K562 (cell line): ENCODE measurements around the gene THAP4. TPM values are rescaled to one million over a fixed set of nuclear protein-coding genes. Genes with fewer than 3 reads are reported as not detected.

Experiments used
- CREM ChIP-seq: IDR thresholded peaks from 2 replicates; pipeline ENCODE4 v1.6.1; 2014; ENCODE audit warnings: antibody characterized with exemption, low read depth
- DIDO1 ChIP-seq: fragments of 450-650 bp; IDR thresholded peaks from 2 replicates; pipeline ENCODE4 v1.6.1; 2016; ENCODE audit warnings: low read depth, missing biosample characterization, missing genetic modification characterization
- FOSL1 ChIP-seq: fragments of 200-800 bp; sonication (Bioruptor generic); conservative IDR thresholded peaks from 2 replicates; pipeline ENCODE4 v1.6.1; 2016; ENCODE audit warnings: missing genetic modification characterization, missing compliant biosample characterization
- HDAC1 ChIP-seq, 2 experiments: fragments of 450-650 bp; IDR thresholded peaks; 2 replicates each; pipeline ENCODE4 v1.6.1; 2016 to 2017; ENCODE audit warnings: inconsistent platforms in 1 of 2, mild to moderate bottlenecking in 1 of 2, moderate library complexity in 1 of 2
- KAT8 ChIP-seq: fragments of 450-650 bp; IDR thresholded peaks from 2 replicates; pipeline ENCODE4 v1.6.1; 2016; ENCODE audit warnings: low read depth, mild to moderate bottlenecking
- KDM2B ChIP-seq: fragments of 250-450 bp; sonication (Bioruptor Pico); IDR thresholded peaks from 2 replicates; pipeline ENCODE4 v1.8.0; 2021; ENCODE audit warnings: mild to moderate bottlenecking, moderate library complexity
- MTA1 ChIP-seq: fragments of 450-650 bp; IDR thresholded peaks from 2 replicates; pipeline ENCODE4 v1.6.1; 2017; ENCODE audit warnings: borderline replicate concordance
- NR2C2 ChIP-seq, 2 experiments: fragments of 200-800 bp in 1 of 2; sonication (Bioruptor generic) in 1 of 2; sonication (generic) in 1 of 2; formaldehyde crosslinking in 1 of 2; IDR thresholded peaks; 2 replicates each; pipeline versions ENCODE4 v1.6.1 to v1.8.0; 2016 to 2022; ENCODE audit warnings: mild to moderate bottlenecking in 1 of 2, missing compliant biosample characterization in 1 of 2, missing genetic modification characterization in 1 of 2, missing genetic modification reagents in 1 of 2
- PHF20 ChIP-seq: fragments of 450-650 bp; IDR thresholded peaks from 2 replicates; pipeline ENCODE4 v1.6.1; 2018; ENCODE audit not compliant: partially characterized antibody
- TBL1XR1 ChIP-seq, 2 experiments: IDR thresholded peaks; 2 replicates each; pipeline ENCODE4 v1.6.1; 2012; ENCODE audit warnings: improper control_type of control experiment in 2 of 2, low read length in 2 of 2, mild to moderate bottlenecking in 1 of 2
- XRCC5 ChIP-seq: fragments of 200-400 bp; formaldehyde crosslinking; IDR thresholded peaks from 2 replicates; pipeline ENCODE4 v1.6.1; 2017; ENCODE audit warnings: low read depth, mild to moderate bottlenecking, low read length
- ZBTB49 ChIP-seq: sonication (generic); formaldehyde crosslinking; IDR thresholded peaks from 2 replicates; pipeline ENCODE4 v1.8.0; 2022; ENCODE audit warnings: missing genetic modification reagents, mild to moderate bottlenecking, borderline replicate concordance
- polyA plus RNA-seq, 8 experiments: library from polyadenylated mRNA; depleted of rRNA in 4 of 8; stranded (reverse) in 5 of 8; unstranded in 3 of 8; fragments of >200 nt; fragmentation: Nextera tagmentation in 2 of 8; fragmentation: Illumina TruSeq in 1 of 8; extraction: Ambion mirVana in 2 of 8; extraction: Trizol in 1 of 8; gene quantifications; 2 replicates each; pipeline versions ENCODE4 v1.2.1 to v1.2.3, GENCODE V29; 2011 to 2014; ENCODE audit warnings: inconsistent platforms in 1 of 8, missing spikeins in 1 of 8
- total RNA-seq, 7 experiments: library from RNA; depleted of rRNA in 6 of 7; stranded (reverse); fragments of >200 nt in 6 of 7; fragmentation: Illumina TruSeq in 2 of 7; extraction: Trizol in 2 of 7; gene quantifications; 2 replicates each; pipeline versions ENCODE4 v1.2.1 to v1.2.3, GENCODE V29; 2011 to 2021; ENCODE audit warnings: low replicate concordance in 1 of 7
- TF ChIP-seq, protein P1 (sequence below), 2 experiments: fragments of 200-800 bp in 1 of 2; sonication (Bioruptor generic) in 1 of 2; sonication (generic) in 1 of 2; formaldehyde crosslinking in 1 of 2; IDR thresholded peaks in 1 of 2; conservative IDR thresholded peaks in 1 of 2; 2 replicates each; pipeline versions ENCODE4 v1.5.0 to v1.6.1; 2016 to 2020; ENCODE audit warnings: missing compliant biosample characterization in 1 of 2, missing genetic modification characterization in 1 of 2, missing genetic modification reagents in 1 of 2
- TF ChIP-seq, protein P2 (sequence below): sonication (generic); formaldehyde crosslinking; IDR thresholded peaks from 2 replicates; pipeline ENCODE4 v1.8.1; 2023; ENCODE audit warnings: mild to moderate bottlenecking, missing genetic modification reagents
- TF ChIP-seq, protein P3 (sequence below), 2 experiments: fragments of 450-650 bp; conservative IDR thresholded peaks; 2 replicates each; pipeline ENCODE4 v1.6.1; 2017; ENCODE audit warnings: mild to moderate bottlenecking in 2 of 2, moderate library complexity in 2 of 2
- TF ChIP-seq, protein P4 (sequence below): fragments of 450-650 bp; IDR thresholded peaks from 2 replicates; pipeline ENCODE4 v1.7.1; 2018; ENCODE audit warnings: mild to moderate bottlenecking, low read depth; ENCODE audit not compliant: partially characterized antibody

The THAP4 gene
- total and polyA plus RNA-seq, 9 of the 15 experiments (the other 6 are each of a cell fraction or from before 2014, with no cell fraction given), result 8.6 to 60.9 (median 43.9) TPM

DNA sequence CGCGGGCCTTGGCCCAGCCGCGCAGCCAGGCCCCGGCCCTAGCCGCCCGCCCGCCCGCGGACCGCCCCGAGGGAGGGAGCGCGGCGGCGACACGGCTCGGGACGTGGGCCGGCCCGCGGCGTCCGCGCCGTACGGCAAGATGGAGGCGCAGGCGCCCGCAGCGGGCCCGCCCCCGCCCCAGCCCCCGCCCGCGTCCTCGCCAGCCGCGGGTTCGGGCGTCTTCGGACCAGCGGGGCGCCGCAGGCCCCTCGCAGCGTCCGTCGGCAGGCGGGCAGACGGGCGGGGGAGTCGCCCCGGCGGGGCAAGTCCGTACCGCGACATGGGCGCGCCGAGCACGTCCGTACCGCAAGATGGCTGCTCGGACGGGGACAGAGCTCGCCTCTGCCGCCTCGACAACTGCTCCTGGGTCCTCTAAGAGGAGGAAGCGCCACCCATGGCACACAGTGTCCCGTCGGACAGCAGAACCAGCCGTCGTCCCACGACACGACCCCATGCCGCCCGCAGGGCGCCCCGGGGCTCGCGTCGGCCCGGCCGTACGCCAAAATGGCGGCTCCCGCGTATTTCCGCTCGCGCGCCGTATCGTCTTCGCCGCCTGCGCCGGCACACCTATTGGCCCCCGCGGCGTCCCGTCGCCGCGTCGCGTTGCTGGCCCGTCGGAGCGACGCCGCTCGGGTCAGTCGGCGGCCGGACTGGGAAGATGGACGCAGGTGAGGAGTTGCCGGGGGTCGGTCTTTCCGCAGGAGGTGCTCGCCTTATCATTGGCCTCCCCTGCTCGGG is at the start of gene THAP4, which contains the start of gene ATG4B (continued):
- TF ChIP-seq ZBTB49 (no peak), PHF20 (peak; percentile 61), CREM (peak; percentile 98), TBL1XR1 (IDR thresholded peaks at IDR 0.05; ENCODE audit: low read length in 2 of 2) (peak in 1 of 2 experiments; percentile 43; a peak in 1 of 4 replicates), HDAC1 (IDR thresholded peaks at IDR 0.05) (0 out of 4 replicates have a peak, but pooled peaks of 1 of the 2 experiments have one; percentile 26), KAT8 (no peak), XRCC5 (no peak), FOSL1 (tag) (peak; percentile 50), DIDO1 (tag) (peak; percentile 65; the same call in 1 of the 2 replicates), MTA1 (peak; percentile 97), KDM2B (0 out of 2 replicates have a peak, but pooled peaks have one; percentile 11), NR2C2 (CRISPR knock-in tag; IDR thresholded peaks at IDR 0.05) (peak; percentile 75; the same call in 1 of the 2 replicates), NR2C2 (tag; IDR thresholded peaks at IDR 0.05) (peak; percentile 96)
- TF ChIP-seq, protein P1, sequence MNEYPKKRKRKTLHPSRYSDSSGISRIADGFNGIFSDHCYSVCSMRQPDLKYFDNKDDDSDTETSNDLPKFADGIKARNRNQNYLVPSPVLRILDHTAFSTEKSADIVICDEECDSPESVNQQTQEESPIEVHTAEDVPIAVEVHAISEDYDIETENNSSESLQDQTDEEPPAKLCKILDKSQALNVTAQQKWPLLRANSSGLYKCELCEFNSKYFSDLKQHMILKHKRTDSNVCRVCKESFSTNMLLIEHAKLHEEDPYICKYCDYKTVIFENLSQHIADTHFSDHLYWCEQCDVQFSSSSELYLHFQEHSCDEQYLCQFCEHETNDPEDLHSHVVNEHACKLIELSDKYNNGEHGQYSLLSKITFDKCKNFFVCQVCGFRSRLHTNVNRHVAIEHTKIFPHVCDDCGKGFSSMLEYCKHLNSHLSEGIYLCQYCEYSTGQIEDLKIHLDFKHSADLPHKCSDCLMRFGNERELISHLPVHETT (CRISPR knock-in tag; conservative IDR thresholded peaks at IDR 0.05 in 1 of 2, IDR thresholded peaks at IDR 0.05 in 1 of 2), result peak in 1 of 2 experiments; percentile 96; a peak in 2 of 4 replicates
- TF ChIP-seq, protein P2, sequence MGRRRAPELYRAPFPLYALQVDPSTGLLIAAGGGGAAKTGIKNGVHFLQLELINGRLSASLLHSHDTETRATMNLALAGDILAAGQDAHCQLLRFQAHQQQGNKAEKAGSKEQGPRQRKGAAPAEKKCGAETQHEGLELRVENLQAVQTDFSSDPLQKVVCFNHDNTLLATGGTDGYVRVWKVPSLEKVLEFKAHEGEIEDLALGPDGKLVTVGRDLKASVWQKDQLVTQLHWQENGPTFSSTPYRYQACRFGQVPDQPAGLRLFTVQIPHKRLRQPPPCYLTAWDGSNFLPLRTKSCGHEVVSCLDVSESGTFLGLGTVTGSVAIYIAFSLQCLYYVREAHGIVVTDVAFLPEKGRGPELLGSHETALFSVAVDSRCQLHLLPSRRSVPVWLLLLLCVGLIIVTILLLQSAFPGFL (CRISPR knock-in tag), result no peak
- TF ChIP-seq, protein P3, sequence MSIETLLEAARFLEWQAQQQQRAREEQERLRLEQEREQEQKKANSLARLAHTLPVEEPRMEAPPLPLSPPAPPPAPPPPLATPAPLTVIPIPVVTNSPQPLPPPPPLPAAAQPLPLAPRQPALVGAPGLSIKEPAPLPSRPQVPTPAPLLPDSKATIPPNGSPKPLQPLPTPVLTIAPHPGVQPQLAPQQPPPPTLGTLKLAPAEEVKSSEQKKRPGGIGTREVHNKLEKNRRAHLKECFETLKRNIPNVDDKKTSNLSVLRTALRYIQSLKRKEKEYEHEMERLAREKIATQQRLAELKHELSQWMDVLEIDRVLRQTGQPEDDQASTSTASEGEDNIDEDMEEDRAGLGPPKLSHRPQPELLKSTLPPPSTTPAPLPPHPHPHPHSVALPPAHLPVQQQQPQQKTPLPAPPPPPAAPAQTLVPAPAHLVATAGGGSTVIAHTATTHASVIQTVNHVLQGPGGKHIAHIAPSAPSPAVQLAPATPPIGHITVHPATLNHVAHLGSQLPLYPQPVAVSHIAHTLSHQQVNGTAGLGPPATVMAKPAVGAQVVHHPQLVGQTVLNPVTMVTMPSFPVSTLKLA (conservative IDR thresholded peaks at IDR 0.05), result peak in 1 of 2 experiments; percentile 77; a peak in 3 of 4 replicates
- TF ChIP-seq, protein P4, sequence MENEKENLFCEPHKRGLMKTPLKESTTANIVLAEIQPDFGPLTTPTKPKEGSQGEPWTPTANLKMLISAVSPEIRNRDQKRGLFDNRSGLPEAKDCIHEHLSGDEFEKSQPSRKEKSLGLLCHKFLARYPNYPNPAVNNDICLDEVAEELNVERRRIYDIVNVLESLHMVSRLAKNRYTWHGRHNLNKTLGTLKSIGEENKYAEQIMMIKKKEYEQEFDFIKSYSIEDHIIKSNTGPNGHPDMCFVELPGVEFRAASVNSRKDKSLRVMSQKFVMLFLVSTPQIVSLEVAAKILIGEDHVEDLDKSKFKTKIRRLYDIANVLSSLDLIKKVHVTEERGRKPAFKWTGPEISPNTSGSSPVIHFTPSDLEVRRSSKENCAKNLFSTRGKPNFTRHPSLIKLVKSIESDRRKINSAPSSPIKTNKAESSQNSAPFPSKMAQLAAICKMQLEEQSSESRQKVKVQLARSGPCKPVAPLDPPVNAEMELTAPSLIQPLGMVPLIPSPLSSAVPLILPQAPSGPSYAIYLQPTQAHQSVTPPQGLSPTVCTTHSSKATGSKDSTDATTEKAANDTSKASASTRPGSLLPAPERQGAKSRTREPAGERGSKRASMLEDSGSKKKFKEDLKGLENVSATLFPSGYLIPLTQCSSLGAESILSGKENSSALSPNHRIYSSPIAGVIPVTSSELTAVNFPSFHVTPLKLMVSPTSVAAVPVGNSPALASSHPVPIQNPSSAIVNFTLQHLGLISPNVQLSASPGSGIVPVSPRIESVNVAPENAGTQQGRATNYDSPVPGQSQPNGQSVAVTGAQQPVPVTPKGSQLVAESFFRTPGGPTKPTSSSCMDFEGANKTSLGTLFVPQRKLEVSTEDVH, result peak; percentile 72
